ENCODE data around the gene GSG1. TPM values are rescaled to one million over a fixed set of nuclear protein-coding genes. Genes with fewer than 3 reads are reported as not detected.

GSG1 gene
- total RNA-seq, 1 experiment from 2014 or later, result not detected

DNA sequence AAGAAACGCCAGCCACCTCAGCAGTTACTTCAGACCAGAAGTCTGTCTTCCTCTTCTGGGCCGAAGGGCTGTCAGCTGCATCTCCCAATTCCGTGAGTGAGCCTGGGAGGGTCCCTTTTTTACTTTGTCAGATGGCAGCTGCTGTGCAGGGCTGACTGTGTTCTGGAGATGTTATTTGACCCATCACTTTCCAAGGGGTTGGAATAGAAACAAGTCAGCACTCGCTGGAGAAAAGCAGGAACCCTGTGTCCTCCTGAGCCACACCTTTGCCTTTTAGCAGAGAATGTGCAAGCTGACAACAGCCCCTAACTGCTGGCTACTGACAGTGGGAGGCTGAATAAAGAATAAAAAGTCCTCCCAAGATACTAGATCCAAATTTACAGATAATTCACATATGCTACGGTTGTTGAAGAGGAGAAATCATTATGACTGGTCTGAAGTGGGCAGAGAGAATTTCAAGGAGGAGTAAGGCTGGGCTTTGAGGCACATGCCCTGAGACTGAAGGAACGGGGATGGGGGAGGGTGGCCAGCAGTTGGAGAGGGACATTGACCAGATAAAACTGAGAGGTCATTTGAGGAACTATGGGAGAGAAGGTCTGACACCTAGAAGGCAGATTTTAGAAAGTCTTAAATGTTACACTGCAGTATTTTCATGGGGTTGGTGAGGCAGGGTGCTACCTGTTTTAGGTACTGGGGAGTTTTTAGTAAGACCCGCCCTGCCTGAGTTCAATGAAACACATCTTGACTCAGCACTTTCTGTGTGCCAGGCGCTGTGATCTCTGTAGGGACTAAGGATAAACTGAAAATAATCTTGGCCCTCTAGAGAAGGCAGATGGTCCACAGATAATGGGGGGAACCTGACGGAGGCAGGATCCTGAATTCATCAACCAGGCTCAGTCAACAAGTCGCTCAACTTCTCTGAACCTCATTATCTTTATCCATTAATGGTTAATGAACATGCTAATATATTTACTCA is 31.9 kb downstream of the GSG1 start:
- H3K36me3 ChIP-seq (ENCODE audit: control insufficient read depth in 1 of 2, insufficient read depth in 2 of 2, low read length in 2 of 2), result peaks cover 4 to 15% of the 10 kb centered on the region in 2 experiments; a peak in 3 of 4 replicates
- ChIA-PET RAD21 (ENCODE audit: low non-redundant PET in 1 of 2, low total read pairs in 2 of 2, uncharacterized antibody in 2 of 2, unreplicated experiment in 2 of 2) (no interaction called here), POLR2A (no interaction called here), CTCF (no interaction called here)
- DNase-seq (ENCODE audit: low read depth, low spot score) (no peak), ATAC-seq (no peak)
- H3K27ac ChIP-seq (ENCODE audit: low read depth, low read length), result no peak overlapping the region
- intact Hi-C loops (cut with micrococcal nuclease), result no loop called here
- no peaks in the 10 kb centered on the region for H4K20me1 ChIP-seq (ENCODE audit: insufficient read depth)
- H3K9me3 ChIP-seq (ENCODE audit: control insufficient read depth in 1 of 2, insufficient read depth in 1 of 2, low read depth in 1 of 2, low read length in 2 of 2), result no peaks in the 10 kb centered on the region
- no peaks in the 10 kb centered on the region for H3K27me3 ChIP-seq (ENCODE audit: insufficient read depth, low read length)
- no peak overlapping the region for H2AFZ ChIP-seq (ENCODE audit: low read depth, low read length, poor library complexity, severe bottlenecking)
- no peaks in the 10 kb centered on the region for H3K79me2 ChIP-seq (ENCODE audit: insufficient read depth, low read length)
- no peak for TF ChIP-seq EGR1 (IDR thresholded peaks at IDR 0.05; ENCODE audit: low read depth)
- no peak for TF ChIP-seq ZNF274 (IDR thresholded peaks at IDR 0.05; ENCODE audit: low read depth, low read length)
- no peak for TF ChIP-seq JUND (IDR thresholded peaks at IDR 0.05)
- TF ChIP-seq, protein P1, sequence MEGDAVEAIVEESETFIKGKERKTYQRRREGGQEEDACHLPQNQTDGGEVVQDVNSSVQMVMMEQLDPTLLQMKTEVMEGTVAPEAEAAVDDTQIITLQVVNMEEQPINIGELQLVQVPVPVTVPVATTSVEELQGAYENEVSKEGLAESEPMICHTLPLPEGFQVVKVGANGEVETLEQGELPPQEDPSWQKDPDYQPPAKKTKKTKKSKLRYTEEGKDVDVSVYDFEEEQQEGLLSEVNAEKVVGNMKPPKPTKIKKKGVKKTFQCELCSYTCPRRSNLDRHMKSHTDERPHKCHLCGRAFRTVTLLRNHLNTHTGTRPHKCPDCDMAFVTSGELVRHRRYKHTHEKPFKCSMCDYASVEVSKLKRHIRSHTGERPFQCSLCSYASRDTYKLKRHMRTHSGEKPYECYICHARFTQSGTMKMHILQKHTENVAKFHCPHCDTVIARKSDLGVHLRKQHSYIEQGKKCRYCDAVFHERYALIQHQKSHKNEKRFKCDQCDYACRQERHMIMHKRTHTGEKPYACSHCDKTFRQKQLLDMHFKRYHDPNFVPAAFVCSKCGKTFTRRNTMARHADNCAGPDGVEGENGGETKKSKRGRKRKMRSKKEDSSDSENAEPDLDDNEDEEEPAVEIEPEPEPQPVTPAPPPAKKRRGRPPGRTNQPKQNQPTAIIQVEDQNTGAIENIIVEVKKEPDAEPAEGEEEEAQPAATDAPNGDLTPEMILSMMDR (IDR thresholded peaks at IDR 0.05 in 2 of 3, conservative IDR thresholded peaks at IDR 0.05 in 1 of 3; ENCODE audit: borderline replicate concordance in 1 of 3, insufficient read depth in 1 of 3, low read depth in 2 of 3, low read length in 2 of 3), result no peak
- TF ChIP-seq SRF (IDR thresholded peaks at IDR 0.05; ENCODE audit: low read depth), result no peak
- TF ChIP-seq POLR2AphosphoS5 (IDR thresholded peaks at IDR 0.05; ENCODE audit: low read depth, low read length), result no peak
- no peak for TF ChIP-seq SIN3A (IDR thresholded peaks at IDR 0.05; ENCODE audit: low read depth)
- TF ChIP-seq YY1 (IDR thresholded peaks at IDR 0.05; ENCODE audit: extremely low read depth, insufficient replicate concordance, low read depth, low read length), result no peak
- H3K9me2 ChIP-seq (ENCODE audit: insufficient read depth), result no peaks in the 10 kb centered on the region
- BruUV-seq (replicated peaks), result no TSS peak
- no peak overlapping the region for H3K9ac ChIP-seq (ENCODE audit: low read length)
- no peak overlapping the region for H3K4me3 ChIP-seq (replicated peaks in 1 of 2; ENCODE audit: low read depth in 1 of 2, low read length in 2 of 2)
- no peak overlapping the region for H3K4me2 ChIP-seq (ENCODE audit: low read length)
- H3K4me1 ChIP-seq (ENCODE audit: control insufficient read depth in 1 of 2, insufficient read depth in 2 of 2, low read length in 2 of 2), result no peaks in the 10 kb centered on the region
